ENCODE measurements around the gene REEP1.
"Not testable (repeated sequence)": the region's sequence is repeated elsewhere in the genome, so short reads cannot be mapped to it uniquely, and the experiment has no call there.

The REEP1 gene

GRCh38 chr2:86218124-86218523 lies 119.3 kb downstream of the REEP1 start:
- no peak for DNase-seq

DNA sequence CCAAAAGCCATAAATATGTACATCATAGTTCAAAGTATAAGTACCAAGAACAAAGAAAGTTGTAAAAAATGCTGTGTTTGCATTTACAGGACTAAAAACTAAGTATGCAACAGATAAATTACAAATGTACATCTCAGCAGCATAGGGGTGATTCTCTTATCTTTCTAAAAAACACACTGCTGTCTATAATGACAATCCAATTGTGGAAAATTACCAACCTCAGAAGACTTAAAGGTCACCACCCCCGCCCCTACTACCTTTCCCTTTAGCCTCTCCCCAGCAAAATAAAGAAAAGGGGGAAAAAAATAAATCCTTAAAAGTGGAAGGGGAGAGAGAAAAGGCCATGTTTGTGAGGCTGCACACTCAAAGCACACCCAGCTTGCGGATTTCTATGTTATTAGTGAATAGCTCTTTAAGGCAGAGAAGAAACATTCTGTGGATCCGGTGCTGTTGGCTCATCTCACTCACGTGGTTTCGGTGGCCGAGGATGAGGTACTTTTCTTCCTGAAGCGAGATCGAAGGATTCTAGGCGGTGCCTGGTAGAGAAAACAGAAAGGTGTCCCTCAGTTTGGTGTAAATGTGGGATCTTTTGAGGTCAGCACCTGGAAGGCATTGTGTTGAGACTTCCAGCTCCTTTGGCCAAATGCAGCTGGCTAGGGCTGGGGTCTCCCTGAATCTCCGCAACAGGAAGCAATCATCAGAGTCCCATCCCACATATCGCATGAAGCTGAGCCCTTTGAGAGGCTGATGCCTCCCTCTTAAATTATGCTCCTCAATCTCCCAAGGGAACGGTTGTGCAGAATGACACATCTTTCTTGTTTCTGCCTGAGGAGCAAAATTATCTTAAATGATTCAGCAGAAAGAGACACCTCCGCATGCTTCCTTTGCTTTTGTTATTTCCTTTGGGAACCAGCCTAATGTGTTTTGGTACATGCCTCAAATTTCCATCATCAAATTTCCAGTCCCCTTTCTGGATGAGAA lies 120.6 kb downstream of the REEP1 start:
- no peak for DNase-seq

DNA sequence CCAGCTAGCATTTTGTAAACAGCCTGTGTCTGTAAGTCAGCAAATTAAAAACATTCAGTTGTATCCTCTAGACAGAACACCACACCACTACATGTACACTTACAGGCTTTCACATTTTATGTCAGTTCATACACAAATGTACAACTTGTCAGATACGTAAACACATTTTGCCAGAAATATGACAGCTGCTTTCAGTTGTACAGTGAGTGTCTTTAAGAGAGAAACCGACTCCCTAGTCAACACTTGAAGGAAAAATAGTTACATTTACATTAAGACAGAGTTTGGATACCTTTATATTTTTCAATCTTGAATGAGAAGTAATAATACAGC lies 123.0 kb downstream of the REEP1 start:
- DNase-seq: no peak

DNA sequence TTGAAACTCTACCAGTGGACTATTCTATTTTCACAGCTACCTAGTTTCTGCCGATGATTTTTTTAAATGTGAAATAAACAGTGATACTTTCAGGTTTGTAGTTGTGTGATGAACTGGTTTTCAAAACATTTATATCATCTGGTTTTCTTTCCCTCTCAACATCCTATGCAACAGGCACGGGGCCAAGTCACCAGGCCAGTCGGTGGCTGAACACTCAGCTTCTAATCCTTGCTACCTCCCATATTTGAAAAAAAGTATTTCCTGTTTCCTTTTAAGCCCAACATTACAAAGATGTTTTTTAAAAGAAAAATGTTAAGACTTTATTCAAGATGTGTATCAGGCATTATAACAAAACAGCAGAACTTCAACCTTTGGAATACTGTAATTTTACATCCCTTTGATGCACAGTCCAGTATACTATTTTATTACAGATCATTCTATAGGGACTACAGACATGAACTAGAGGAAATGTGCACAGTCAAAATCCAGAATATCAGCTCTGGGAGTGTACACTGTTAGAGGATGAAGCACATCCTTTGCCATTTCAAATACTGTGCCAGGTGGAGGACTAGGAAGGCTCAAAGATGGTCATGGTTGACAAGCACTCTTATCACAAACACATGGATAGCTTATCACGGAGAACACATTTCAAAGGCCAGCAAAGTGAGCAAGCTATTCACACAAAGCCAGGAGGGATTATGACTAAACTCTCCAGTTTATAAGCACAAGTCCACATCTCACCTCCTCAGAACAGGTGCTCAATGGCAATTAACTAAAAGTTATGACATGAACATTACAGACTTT lies 123.5 kb downstream of the REEP1 start:
- DNase-seq: no peak

DNA sequence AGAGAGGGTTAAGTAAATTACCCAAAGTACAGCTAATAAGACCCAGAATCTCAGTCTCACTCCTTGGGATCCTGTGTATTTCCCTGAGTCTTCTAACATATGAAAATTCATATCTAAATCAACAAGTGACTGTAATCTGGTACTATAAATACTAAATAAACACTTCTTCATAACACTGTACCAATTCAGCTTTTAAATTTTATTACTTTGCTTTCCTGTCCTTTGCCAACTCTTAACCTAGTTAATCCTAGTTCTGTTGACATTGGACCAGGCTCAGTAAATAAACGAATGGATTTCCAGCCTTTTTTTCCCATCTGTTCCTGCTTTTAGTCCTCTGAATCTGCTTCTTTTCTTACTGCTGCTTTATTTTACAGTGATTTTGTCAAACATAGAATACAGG lies 124.4 kb downstream of the REEP1 start:
- no peak for DNase-seq

DNA sequence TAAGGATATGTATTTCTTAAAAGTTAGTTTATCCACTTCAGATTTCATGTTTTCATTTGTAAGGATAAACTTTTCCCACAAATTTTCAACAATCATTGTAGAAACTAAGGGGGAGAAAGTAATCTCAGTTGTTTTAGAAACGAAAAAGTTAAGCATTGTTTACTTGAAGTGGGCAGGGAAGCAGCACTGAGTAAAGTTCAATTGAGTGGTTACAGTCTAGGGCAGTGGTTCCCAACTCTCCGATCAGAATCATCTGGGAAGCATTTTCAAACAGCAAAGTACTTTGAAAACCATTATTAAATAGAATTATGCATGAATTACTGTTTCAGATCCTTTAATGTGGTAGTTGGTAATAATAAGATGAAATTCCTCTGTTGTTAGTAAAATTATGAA lies 125.6 kb downstream of the REEP1 start:
- no peak for DNase-seq

- no peak for DNase-seq
Observed at GRCh38 chr2:86211033-86211795, 126.2 kb downstream of the REEP1 start.

GRCh38 chr2:86204458-86204857 lies 133.0 kb downstream of the REEP1 start:
- DNase-seq: no peak

DNA sequence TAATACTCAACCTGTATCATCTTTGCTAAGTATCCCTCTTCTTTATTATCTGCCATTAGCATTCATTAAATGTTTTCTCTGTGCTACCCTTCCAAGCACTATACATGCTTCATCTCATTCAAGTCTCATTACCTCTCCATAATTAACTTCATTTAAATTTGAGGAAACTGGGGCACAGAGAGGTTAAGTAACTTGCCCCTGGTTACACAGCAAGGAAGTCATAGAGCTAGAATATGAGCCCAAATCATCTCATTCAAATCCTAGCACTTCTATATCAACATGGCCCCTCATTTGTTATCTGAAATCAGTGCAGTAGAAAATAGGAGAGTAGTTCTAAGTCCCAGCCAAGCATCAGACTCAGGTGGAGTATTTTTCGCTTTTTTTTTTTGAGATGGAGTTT lies 133.8 kb downstream of the REEP1 start:
- DNase-seq: no peak

GRCh38 chr2:86202702-86203101 lies 134.7 kb downstream of the REEP1 start:
- no peak for DNase-seq

GRCh38 chr2:86202336-86202692 lies 135.1 kb downstream of the REEP1 start:
- no peak for DNase-seq

- no peak for DNase-seq
Observed at GRCh38 chr2:86201671-86202335, 135.6 kb downstream of the REEP1 start.

DNA sequence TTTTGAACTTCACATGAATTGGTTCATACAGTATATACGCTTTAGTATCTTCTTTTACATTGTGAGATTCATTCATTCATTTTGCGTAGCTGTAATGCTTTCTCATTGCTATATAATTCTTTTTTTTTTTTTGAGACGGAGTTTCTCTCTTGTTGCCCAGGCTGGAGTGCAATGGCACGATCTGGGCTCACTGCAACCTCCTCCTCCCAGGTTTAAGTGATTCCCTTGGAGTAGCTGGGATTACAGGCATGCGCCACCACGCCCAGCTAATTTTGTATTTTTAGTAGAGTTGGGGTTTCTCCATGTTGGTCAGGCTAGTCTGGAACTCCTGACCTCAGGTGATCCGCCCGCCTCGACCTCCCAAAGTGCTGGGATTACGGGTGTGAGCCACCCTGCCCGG lies 136.9 kb downstream of the REEP1 start:
- not testable (repeated sequence) for DNase-seq

DNA sequence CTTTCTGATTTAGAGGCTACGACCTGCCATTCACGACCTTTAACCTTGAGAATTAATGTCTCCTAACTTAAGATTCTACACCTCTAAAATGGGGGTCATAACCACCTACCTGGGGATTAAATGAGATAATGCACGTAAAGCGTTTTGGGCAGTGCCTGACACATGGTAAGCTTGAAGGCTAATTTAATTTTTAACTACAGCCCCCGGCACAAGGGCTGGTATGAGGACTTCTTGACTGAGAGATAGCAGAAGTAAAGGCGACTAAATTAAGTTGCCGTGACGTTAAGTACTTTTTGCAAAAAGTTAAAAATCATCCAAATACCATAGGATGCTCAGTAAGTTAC lies 137.6 kb downstream of the REEP1 start:
- DNase-seq: no peak

GRCh38 chr2:86195808-86196387 lies 141.5 kb downstream of the REEP1 start:
- no peak for DNase-seq

DNA sequence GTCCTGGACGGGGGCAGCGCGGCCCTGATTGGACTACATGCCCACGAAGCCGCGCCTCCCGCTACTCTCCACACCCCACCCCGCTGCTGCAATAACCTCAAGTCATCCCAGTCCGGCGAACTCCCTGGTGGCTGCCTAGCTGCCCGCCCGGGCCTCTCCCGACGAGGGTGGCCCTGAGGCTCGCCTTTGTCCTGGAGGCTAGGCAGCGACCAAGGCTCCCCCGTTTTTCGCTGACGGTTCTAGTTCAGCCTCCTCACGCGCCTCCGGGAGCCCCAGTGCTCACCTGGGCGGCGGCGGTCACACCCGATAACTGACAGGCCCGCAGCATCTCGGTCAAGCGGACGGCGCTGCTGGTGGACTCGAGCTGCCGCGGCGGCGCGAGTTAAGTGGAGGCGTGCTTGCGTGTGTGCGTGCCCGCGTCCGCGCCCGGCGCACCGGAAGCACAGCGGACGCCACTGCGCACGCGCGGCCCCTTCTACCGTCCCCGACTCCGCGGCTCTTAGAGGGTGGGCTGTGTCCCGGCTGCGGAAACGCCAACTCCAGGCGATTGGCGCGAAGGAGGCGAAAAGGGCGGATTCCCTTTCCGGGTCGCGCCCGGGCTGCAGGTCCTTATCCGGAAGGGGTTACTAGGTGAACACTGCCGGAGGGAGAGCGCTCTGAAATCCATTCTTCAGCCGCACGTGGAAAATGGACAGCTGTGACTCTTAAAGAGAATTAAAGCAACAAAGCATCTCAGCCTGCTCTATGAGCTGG lies 142.2 kb downstream of the REEP1 start, which contains the start of gene IMMT:
Gene IMMT (minus strand): TSS at position 408 of the 753 bp plus-strand sequence. CDS start 80 bp downstream, at position 328.
- peak; percentile 98 for DNase-seq

DNA sequence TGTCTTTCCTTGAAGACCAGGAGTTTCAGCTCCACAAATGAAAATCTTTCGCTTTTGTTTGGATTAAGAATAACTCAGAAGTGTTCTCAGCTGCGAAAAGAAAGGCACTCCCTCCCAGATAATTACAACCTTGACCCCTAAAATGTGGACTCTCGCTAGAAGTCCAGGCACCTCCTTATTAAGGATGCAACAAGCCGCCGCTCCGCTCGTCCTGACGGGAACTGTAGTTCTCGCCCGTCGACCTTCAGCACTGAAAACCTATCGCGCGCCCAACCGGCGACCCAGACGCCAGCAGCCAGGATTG lies 142.7 kb downstream of the REEP1 start:
- DNase-seq: no peak

GRCh38 chr2:86193901-86194567 lies 143.4 kb downstream of the REEP1 start:
- DNase-seq: no peak

DNA sequence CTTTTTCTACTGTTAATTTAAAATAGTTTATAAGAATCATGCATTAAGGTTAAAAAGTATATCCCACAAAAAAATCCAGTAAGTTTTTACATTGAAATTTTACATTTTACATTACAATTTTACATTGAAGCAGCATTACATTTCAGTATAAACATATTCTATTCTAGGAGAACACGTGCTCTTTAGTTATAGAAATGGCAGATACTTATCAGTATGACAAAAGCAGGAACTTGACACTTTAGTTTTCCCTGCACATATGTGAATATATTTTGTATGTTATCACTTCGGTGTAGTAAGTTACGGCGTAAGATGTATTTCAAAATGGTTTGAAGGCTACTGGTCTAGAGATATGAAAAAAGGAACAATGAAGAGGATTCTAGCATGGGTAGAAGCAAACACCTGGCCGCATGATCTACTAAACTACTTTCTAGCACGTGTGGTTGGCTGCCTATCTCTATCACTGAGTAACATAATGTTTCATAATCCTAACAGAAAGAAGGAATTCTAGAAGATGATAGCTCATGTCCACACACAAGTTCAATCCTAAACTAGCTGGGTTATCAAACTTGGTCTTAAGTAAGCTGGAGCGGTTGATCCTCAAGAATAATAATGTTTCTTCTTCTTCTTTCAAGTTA lies 147.5 kb downstream of the REEP1 start:
- no peak for DNase-seq

- DNase-seq: no peak
Observed at GRCh38 chr2:86186431-86186830, 151.0 kb downstream of the REEP1 start.
